WTC11 (cell line): ENCODE results near the gene ANKFN1. TPM values are rescaled to one million over a fixed set of nuclear protein-coding genes. Genes with fewer than 3 reads are reported as not detected.

Source experiments
- ATAC-seq: fragments of 200-7000 bp; cut with Tn5 transposase; 2 replicates; pipeline ENCODE4 v1.10.0; 2021; ENCODE audit warnings: mild to moderate bottlenecking, moderate library complexity
- CTCF ChIA-PET: fragments of 300-600 bp; sonication (Branson Sonifier 250); formaldehyde crosslinking; loops from one replicate; lab custom pipeline; 2021; ENCODE audit warnings: antibody characterized with exemption; lab: Charles Lee
- POLR2A ChIA-PET: fragments of 350-600 bp; sonication (Branson Sonifier 250); formaldehyde crosslinking; loops from one replicate; lab custom pipeline; 2021; ENCODE audit warnings: antibody characterized with exemption; lab: Charles Lee
- DNase-seq: peaks from one replicate; pipeline ENCODE4 v3.0.0; 2021; ENCODE audit warnings: low spot score
- H3K27ac Mint-ChIP-seq: 2 replicates; pipeline ENCODE4 v1.8.0; 2021; ENCODE audit warnings: mixed read lengths
- H3K27me3 Mint-ChIP-seq: 2 replicates; pipeline ENCODE4 v1.8.0; 2021; ENCODE audit warnings: low read depth, mild to moderate bottlenecking, moderate library complexity, mixed read lengths
- H3K36me3 Mint-ChIP-seq: 2 replicates; pipeline ENCODE4 v1.8.0; 2021; ENCODE audit warnings: mixed read lengths
- H3K4me1 Mint-ChIP-seq: 2 replicates; pipeline ENCODE4 v1.8.0; 2022; ENCODE audit warnings: mixed read lengths
- H3K4me3 Mint-ChIP-seq: 2 replicates; pipeline ENCODE4 v1.8.0; 2021; ENCODE audit warnings: mild to moderate bottlenecking, moderate library complexity, mixed read lengths
- H3K9me3 Mint-ChIP-seq: 2 replicates; pipeline ENCODE4 v1.8.0; 2021; ENCODE audit warnings: mixed read lengths
- ATF1 ChIP-seq: sonication (generic); formaldehyde crosslinking; IDR thresholded peaks from 2 replicates; pipeline ENCODE4 v1.8.1; 2023; ENCODE audit warnings: mild to moderate bottlenecking, moderate library complexity, missing genetic modification reagents
- CBFB ChIP-seq: sonication (generic); formaldehyde crosslinking; IDR thresholded peaks from 2 replicates; pipeline ENCODE4 v1.8.1; 2022; ENCODE audit warnings: mild to moderate bottlenecking, low read depth, missing genetic modification reagents
- CREB1 ChIP-seq: sonication (generic); formaldehyde crosslinking; IDR thresholded peaks from 2 replicates; pipeline ENCODE4 v1.8.0; 2023; ENCODE audit warnings: mild to moderate bottlenecking, missing genetic modification reagents
- ETV6 ChIP-seq: sonication (generic); formaldehyde crosslinking; IDR thresholded peaks from 2 replicates; pipeline ENCODE4 v1.8.1; 2022; ENCODE audit warnings: mild to moderate bottlenecking, missing genetic modification reagents
- FOXK1 ChIP-seq: sonication (generic); formaldehyde crosslinking; IDR thresholded peaks from 2 replicates; pipeline ENCODE4 v1.8.0; 2022; ENCODE audit warnings: mild to moderate bottlenecking, moderate library complexity, missing genetic modification reagents
- KAT7 ChIP-seq: sonication (generic); formaldehyde crosslinking; IDR thresholded peaks from 2 replicates; pipeline ENCODE4 v1.8.1; 2023; ENCODE audit warnings: missing genetic modification reagents, mild to moderate bottlenecking, borderline replicate concordance
- NR2C2 ChIP-seq: sonication (generic); formaldehyde crosslinking; IDR thresholded peaks from 2 replicates; pipeline ENCODE4 v1.8.0; 2022; ENCODE audit warnings: mild to moderate bottlenecking, missing genetic modification reagents
- OVOL2 ChIP-seq: fragments of 250-450 bp; sonication (Bioruptor Pico); IDR thresholded peaks from 2 replicates; pipeline ENCODE4 v1.9.0; 2021; ENCODE audit warnings: mild to moderate bottlenecking, borderline replicate concordance
- PRDM15 ChIP-seq: sonication (generic); formaldehyde crosslinking; IDR thresholded peaks from 2 replicates; pipeline ENCODE4 v1.8.0; 2022; ENCODE audit warnings: missing genetic modification reagents
- RORB ChIP-seq: fragments of 250-450 bp; sonication (Bioruptor Pico); IDR thresholded peaks from 2 replicates; pipeline ENCODE4 v1.9.0; 2021; ENCODE audit warnings: mild to moderate bottlenecking
- SMAD4 ChIP-seq: sonication (generic); formaldehyde crosslinking; IDR thresholded peaks from 2 replicates; pipeline ENCODE4 v1.8.0; 2022; ENCODE audit warnings: mild to moderate bottlenecking, missing genetic modification reagents
- TEAD1 ChIP-seq: sonication (generic); formaldehyde crosslinking; IDR thresholded peaks from 2 replicates; pipeline ENCODE4 v1.8.0; 2022; ENCODE audit warnings: mild to moderate bottlenecking, missing genetic modification reagents
- TP53 ChIP-seq: sonication (generic); formaldehyde crosslinking; IDR thresholded peaks from 2 replicates; pipeline ENCODE4 v1.8.1; 2023; ENCODE audit warnings: mild to moderate bottlenecking, missing genetic modification reagents
- ZBTB21 ChIP-seq: sonication (generic); formaldehyde crosslinking; IDR thresholded peaks from 2 replicates; pipeline ENCODE4 v1.8.1; 2023; ENCODE audit warnings: mild to moderate bottlenecking, missing genetic modification reagents, borderline replicate concordance
- ZMAT4 ChIP-seq: fragments of 250-450 bp; sonication (Bioruptor Pico); IDR thresholded peaks from 2 replicates; pipeline ENCODE4 v1.9.0; 2021; ENCODE audit warnings: mild to moderate bottlenecking
- ZNF121 ChIP-seq: sonication (generic); formaldehyde crosslinking; IDR thresholded peaks from 2 replicates; pipeline ENCODE4 v1.8.0; 2023; ENCODE audit warnings: missing genetic modification reagents
- ZNF219 ChIP-seq: sonication (generic); formaldehyde crosslinking; IDR thresholded peaks from 2 replicates; pipeline ENCODE4 v1.8.0; 2023; ENCODE audit warnings: missing genetic modification reagents, mild to moderate bottlenecking, borderline replicate concordance
- ZNF263 ChIP-seq: sonication (generic); formaldehyde crosslinking; IDR thresholded peaks from 2 replicates; pipeline ENCODE4 v1.8.1; 2022; ENCODE audit warnings: low read depth, mild to moderate bottlenecking, moderate library complexity, missing genetic modification reagents
- ZNF423 ChIP-seq: fragments of 250-450 bp; sonication (Bioruptor Pico); IDR thresholded peaks from 2 replicates; pipeline ENCODE4 v2.1.2; 2022; ENCODE audit warnings: mild to moderate bottlenecking, moderate library complexity
- ZSCAN18 ChIP-seq: fragments of 250-450 bp; sonication (Bioruptor Pico); IDR thresholded peaks from 2 replicates; pipeline ENCODE4 v2.1.2; 2022; ENCODE audit warnings: mild to moderate bottlenecking, moderate library complexity
- total RNA-seq: library from RNA; stranded (reverse); gene quantifications from 3 replicates; pipeline ENCODE4 v1.2.3, GENCODE V29; 2021
- TF ChIP-seq, protein P1 (sequence below): sonication (generic); formaldehyde crosslinking; IDR thresholded peaks from 2 replicates; pipeline ENCODE4 v1.8.0; 2022; ENCODE audit warnings: mild to moderate bottlenecking, missing genetic modification reagents
- TF ChIP-seq, protein P2 (sequence below): sonication (generic); formaldehyde crosslinking; IDR thresholded peaks from 2 replicates; pipeline ENCODE4 v1.8.0; 2022; ENCODE audit warnings: mild to moderate bottlenecking, missing genetic modification reagents

The ANKFN1 gene
- total RNA-seq, 1 experiment from 2014 or later, result 0.24 TPM

DNA sequence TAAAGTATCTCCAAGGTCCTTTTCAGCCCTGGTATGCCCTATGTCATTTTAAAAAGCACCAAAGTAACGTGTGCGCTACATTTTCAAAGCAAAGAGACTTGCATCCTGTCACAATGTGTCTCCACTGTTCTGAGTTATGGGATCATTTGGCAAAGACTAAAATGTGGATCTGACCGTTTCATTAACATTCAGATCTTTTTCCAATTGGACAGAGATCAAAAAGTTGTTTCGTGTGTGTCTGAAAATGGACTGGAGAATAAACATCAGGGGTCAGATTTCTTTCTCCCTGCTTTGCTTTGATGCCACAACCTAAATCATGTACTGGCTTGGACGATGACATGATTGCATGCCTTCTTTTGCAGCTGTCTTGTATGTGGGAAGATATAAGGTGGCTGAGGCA is 304.2 kb downstream of the ANKFN1 start:
- H3K27ac Mint-ChIP-seq, result no peak overlapping the region
- no peaks in the 10 kb centered on the region for H3K36me3 Mint-ChIP-seq
- POLR2A ChIA-PET, result no interaction called here
- ATAC-seq, result no peak
- H3K4me3 Mint-ChIP-seq, result no peak overlapping the region
- TF ChIP-seq SMAD4 (CRISPR knock-in tag) (no peak), OVOL2 (CRISPR knock-in tag) (no peak), ZBTB21 (CRISPR knock-in tag) (no peak), TEAD1 (CRISPR knock-in tag) (no peak), KAT7 (CRISPR knock-in tag) (no peak), ATF1 (CRISPR knock-in tag) (no peak)
- TF ChIP-seq, all 79 proteins: peak for 0
- no peak for DNase-seq
- Mint-ChIP-seq H3K9me3 (peaks cover 5% of the 10 kb centered on the region; the same call in 1 of the 2 replicates), H3K27me3 (no peaks in the 10 kb centered on the region), H3K4me1 (no peaks in the 10 kb centered on the region)
- CTCF ChIA-PET, result no interaction called here

GRCh38 chr17:56465886-56466285 is 312.6 kb downstream of the ANKFN1 start:
- Mint-ChIP-seq H3K4me1 (no peaks in the 10 kb centered on the region), H3K9me3 (peaks cover 2% of the 10 kb centered on the region), H3K27ac (no peak overlapping the region), H3K4me3 (no peak overlapping the region), H3K36me3 (no peaks in the 10 kb centered on the region), H3K27me3 (peaks cover 2% of the 10 kb centered on the region; the same call in 1 of the 2 replicates)
- TF ChIP-seq PRDM15 (CRISPR knock-in tag), result no peak
- TF ChIP-seq ZSCAN18 (CRISPR knock-in tag), result no peak
- TF ChIP-seq NR2C2 (CRISPR knock-in tag), result no peak
- no peak for TF ChIP-seq ZNF121 (CRISPR knock-in tag)
- TF ChIP-seq RORB, result no peak
- TF ChIP-seq CBFB (CRISPR knock-in tag), result no peak
- no peak for TF ChIP-seq FOXK1 (CRISPR knock-in tag)
- TF ChIP-seq TP53 (CRISPR knock-in tag), result no peak
- TF ChIP-seq SMAD4 (CRISPR knock-in tag), result no peak
- no peak for TF ChIP-seq ZNF263 (CRISPR knock-in tag)
- TF ChIP-seq ETV6 (CRISPR knock-in tag), result no peak
- TF ChIP-seq ZNF219 (CRISPR knock-in tag), result no peak
- TF ChIP-seq KAT7 (CRISPR knock-in tag), result no peak
- TF ChIP-seq ZMAT4 (CRISPR knock-in tag), result no peak
- TF ChIP-seq, protein P1, sequence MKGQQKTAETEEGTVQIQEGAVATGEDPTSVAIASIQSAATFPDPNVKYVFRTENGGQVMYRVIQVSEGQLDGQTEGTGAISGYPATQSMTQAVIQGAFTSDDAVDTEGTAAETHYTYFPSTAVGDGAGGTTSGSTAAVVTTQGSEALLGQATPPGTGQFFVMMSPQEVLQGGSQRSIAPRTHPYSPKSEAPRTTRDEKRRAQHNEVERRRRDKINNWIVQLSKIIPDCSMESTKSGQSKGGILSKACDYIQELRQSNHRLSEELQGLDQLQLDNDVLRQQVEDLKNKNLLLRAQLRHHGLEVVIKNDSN (CRISPR knock-in tag), result no peak
- TF ChIP-seq ZNF423 (CRISPR knock-in tag), result no peak
- TF ChIP-seq, protein P2, sequence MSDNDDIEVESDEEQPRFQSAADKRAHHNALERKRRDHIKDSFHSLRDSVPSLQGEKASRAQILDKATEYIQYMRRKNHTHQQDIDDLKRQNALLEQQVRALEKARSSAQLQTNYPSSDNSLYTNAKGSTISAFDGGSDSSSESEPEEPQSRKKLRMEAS (CRISPR knock-in tag), result no peak
- TF ChIP-seq CREB1, result no peak
- DNase-seq, result no peak
- no peak for ATAC-seq
- ChIA-PET POLR2A (no interaction called here), CTCF (interaction anchor here (1.0 kb wide), 1 partner anchor 34 kb away, joined by 4 read pairs; no protein-coding TSS in a partner anchor)
